K562 (cell line): ENCODE data around the gene NLGN4Y.

Experiments
- ARHGAP35 ChIP-seq: fragments of 450-650 bp; IDR thresholded peaks from 2 replicates; pipeline ENCODE4 v1.6.1; 2018; ENCODE audit not compliant: partially characterized antibody
- CEBPB ChIP-seq: fragments of 450-650 bp; IDR thresholded peaks from 2 replicates; pipeline ENCODE4 v1.6.1; 2016; ENCODE audit warnings: missing genetic modification characterization, missing compliant biosample characterization
- FOXP4 ChIP-seq: sonication (generic); formaldehyde crosslinking; IDR thresholded peaks from 2 replicates; pipeline ENCODE4 v1.8.0; 2022; ENCODE audit warnings: mild to moderate bottlenecking, missing genetic modification reagents, borderline replicate concordance
- JUNB ChIP-seq: fragments of 450-650 bp; formaldehyde crosslinking; conservative IDR thresholded peaks from 2 replicates; pipeline ENCODE4 v1.4.0; 2020; ENCODE audit warnings: mild to moderate bottlenecking
- JUND ChIP-seq, 2 experiments: IDR thresholded peaks; 2 replicates in 1 of 2; 3 replicates in 1 of 2; pipeline ENCODE4 v1.6.1; 2011; ENCODE audit warnings: borderline replicate concordance in 2 of 2, low read depth in 2 of 2, low read length in 2 of 2, improper control_type of control experiment in 1 of 2, missing biosample characterization in 1 of 2, missing genetic modification characterization in 1 of 2, missing genetic modification reagents in 1 of 2
- NONO ChIP-seq, 2 experiments: fragments of 200-400 bp in 1 of 2; fragments of 450-650 bp in 1 of 2; formaldehyde crosslinking in 1 of 2; IDR thresholded peaks; 2 replicates each; pipeline ENCODE4 v1.6.1; 2017; ENCODE audit warnings: low read depth in 2 of 2, mild to moderate bottlenecking in 2 of 2, moderate library complexity in 2 of 2, low read length in 1 of 2
- NRF1 ChIP-seq, 2 experiments: fragments of 450-650 bp; IDR thresholded peaks in 1 of 2; conservative IDR thresholded peaks in 1 of 2; 2 replicates each; pipeline ENCODE4 v1.6.1; 2014; ENCODE audit warnings: mild to moderate bottlenecking in 2 of 2
- POLR2A ChIP-seq: fragments of 450-650 bp; conservative IDR thresholded peaks from 2 replicates; pipeline ENCODE4 v1.6.1; 2016
- POLR2AphosphoS5 ChIP-seq: IDR thresholded peaks from 2 replicates; pipeline ENCODE4 v1.6.1; 2011; ENCODE audit warnings: mild to moderate bottlenecking, low read depth, low read length, moderate library complexity; ENCODE audit not compliant: control insufficient read depth, insufficient read depth
- SMC3 ChIP-seq: conservative IDR thresholded peaks from 2 replicates; pipeline ENCODE4 v1.6.1; 2011; ENCODE audit warnings: low read depth, low read length, improper control_type of control experiment; ENCODE audit not compliant: insufficient read depth
- ZNF232 ChIP-seq: sonication (generic); formaldehyde crosslinking; IDR thresholded peaks from 2 replicates; pipeline ENCODE4 v1.8.0; 2022; ENCODE audit warnings: mild to moderate bottlenecking, missing genetic modification reagents
- ZNF512 ChIP-seq: IDR thresholded peaks from 2 replicates; pipeline ENCODE4 v1.6.1; 2016; ENCODE audit warnings: missing genetic modification characterization, missing compliant biosample characterization
- TF ChIP-seq, protein P1 (sequence below), 2 experiments: fragments of 450-650 bp in 1 of 2; sonication (generic) in 1 of 2; formaldehyde crosslinking in 1 of 2; IDR thresholded peaks in 1 of 2; conservative IDR thresholded peaks in 1 of 2; 2 replicates each; pipeline versions ENCODE4 v1.6.1 to v1.8.1; 2016 to 2023; ENCODE audit warnings: mild to moderate bottlenecking in 2 of 2, moderate library complexity in 2 of 2, inconsistent platforms in 1 of 2, missing genetic modification reagents in 1 of 2
- TF ChIP-seq, protein P2 (sequence below): fragments of 450-650 bp; formaldehyde crosslinking; IDR thresholded peaks from 2 replicates; pipeline ENCODE4 v1.4.0; 2022; ENCODE audit warnings: missing genetic modification characterization

- TF ChIP-seq CEBPB (no peak), POLR2AphosphoS5 (no peak), ZNF232 (CRISPR knock-in tag) (no peak), ZNF512 (tag) (no peak), JUNB (CRISPR knock-in tag) (no peak), NONO (IDR thresholded peaks at IDR 0.05; ENCODE audit: low read depth in 2 of 2, low read length in 1 of 2) (no peak), NRF1 (conservative IDR thresholded peaks at IDR 0.05 in 1 of 2, IDR thresholded peaks at IDR 0.05 in 1 of 2) (no peak), POLR2A (no peak), ARHGAP35 (no peak), FOXP4 (no peak), SMC3 (no peak), JUND (IDR thresholded peaks at IDR 0.05; ENCODE audit: borderline replicate concordance, low read depth, low read length) (no peak), JUND (tag; IDR thresholded peaks at IDR 0.05; ENCODE audit: borderline replicate concordance, low read depth, low read length) (no peak)
- TF ChIP-seq, protein P1, sequence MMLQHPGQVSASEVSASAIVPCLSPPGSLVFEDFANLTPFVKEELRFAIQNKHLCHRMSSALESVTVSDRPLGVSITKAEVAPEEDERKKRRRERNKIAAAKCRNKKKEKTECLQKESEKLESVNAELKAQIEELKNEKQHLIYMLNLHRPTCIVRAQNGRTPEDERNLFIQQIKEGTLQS (IDR thresholded peaks at IDR 0.05): no peak
- TF ChIP-seq, protein P1 (CRISPR knock-in tag; conservative IDR thresholded peaks at IDR 0.05): no peak
- TF ChIP-seq, protein P2, sequence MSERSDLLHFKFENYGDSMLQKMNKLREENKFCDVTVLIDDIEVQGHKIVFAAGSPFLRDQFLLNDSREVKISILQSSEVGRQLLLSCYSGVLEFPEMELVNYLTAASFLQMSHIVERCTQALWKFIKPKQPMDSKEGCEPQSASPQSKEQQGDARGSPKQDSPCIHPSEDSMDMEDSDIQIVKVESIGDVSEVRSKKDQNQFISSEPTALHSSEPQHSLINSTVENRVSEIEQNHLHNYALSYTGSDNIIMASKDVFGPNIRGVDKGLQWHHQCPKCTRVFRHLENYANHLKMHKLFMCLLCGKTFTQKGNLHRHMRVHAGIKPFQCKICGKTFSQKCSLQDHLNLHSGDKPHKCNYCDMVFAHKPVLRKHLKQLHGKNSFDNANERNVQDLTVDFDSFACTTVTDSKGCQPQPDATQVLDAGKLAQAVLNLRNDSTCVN (CRISPR knock-in tag): no peak
These were observed 297.9 kb downstream of the NLGN4Y start for GRCh38 chrY:14822201-14822600.
